ENCODE data around the gene TCAP. TPM values are rescaled to one million over a fixed set of nuclear protein-coding genes. Genes with fewer than 3 reads are reported as not detected.

TCAP gene
- total and polyA plus RNA-seq, 10 of the 15 experiments (the other 5 are each of a cell fraction or from before 2014, with no cell fraction given), result 0.17 to 1.0 (median 0.36) TPM; not detected in 3

GRCh38 chr17:39629494-39629880 is 35.7 kb upstream of the TCAP start (continued):
- no peak for TF ChIP-seq POLR2AphosphoS2 (IDR thresholded peaks at IDR 0.05; ENCODE audit: low read depth, low read length)

GRCh38 chr17:39629898-39630297 is 35.3 kb upstream of the TCAP start:
- POLR2A ChIA-PET, result no interaction called here
- RAD21 ChIA-PET (ENCODE audit: unreplicated experiment), result no interaction called here
- no peaks in the 10 kb centered on the region for H3K4me1 ChIP-seq (ENCODE audit: control insufficient read depth, insufficient read depth, low read length)
- DNase-seq (ENCODE audit: low read depth, low spot score), result no peak
- no peak for FAIRE-seq
- no peak overlapping the region for H3K4me2 ChIP-seq (ENCODE audit: control insufficient read depth, insufficient read depth)
- in situ Hi-C loops (cut with MboI), result no loop called here
- no TSS peak for BruUV-seq (replicated peaks)
- intact Hi-C loops (cut with micrococcal nuclease; ENCODE audit: unreplicated experiment), result no loop called here
- 59% methylated on average over 12 of the region's 12 CpGs for WGBS (ENCODE audit: insufficient coverage, insufficient replicate concordance, low lambda C conversion rate, missing lambda C conversion rate)
- H3K27me3 ChIP-seq (replicated peaks in 1 of 2; ENCODE audit: control insufficient read depth in 2 of 2, insufficient read depth in 2 of 2, low read length in 1 of 2), result peaks cover 7 to 8% of the 10 kb centered on the region in 2 experiments
- H3K9me3 ChIP-seq (replicated peaks; ENCODE audit: control insufficient read depth, insufficient read depth, low read length), result no peaks in the 10 kb centered on the region
- no peak overlapping the region for H3K9ac ChIP-seq (ENCODE audit: control insufficient read depth, insufficient read depth, low read length)
- no peak overlapping the region for H2AFZ ChIP-seq (ENCODE audit: control insufficient read depth, low read depth, low read length)
- no peak for ATAC-seq
- no peaks in the 10 kb centered on the region for H4K20me1 ChIP-seq (ENCODE audit: control insufficient read depth, insufficient read depth)
- H3K36me3 ChIP-seq (ENCODE audit: control insufficient read depth in 2 of 2, insufficient read depth in 2 of 2, low read length in 1 of 2), result no peaks in the 10 kb centered on the region
- no peak overlapping the region for H3K27ac ChIP-seq (ENCODE audit: control insufficient read depth, insufficient read depth)
- TF ChIP-seq HDAC2 (IDR thresholded peaks at IDR 0.05), result no peak
- no peak for TF ChIP-seq NR2C1 (IDR thresholded peaks at IDR 0.05)
- no peak for TF ChIP-seq YBX1 (IDR thresholded peaks at IDR 0.05)
- TF ChIP-seq, protein P1, sequence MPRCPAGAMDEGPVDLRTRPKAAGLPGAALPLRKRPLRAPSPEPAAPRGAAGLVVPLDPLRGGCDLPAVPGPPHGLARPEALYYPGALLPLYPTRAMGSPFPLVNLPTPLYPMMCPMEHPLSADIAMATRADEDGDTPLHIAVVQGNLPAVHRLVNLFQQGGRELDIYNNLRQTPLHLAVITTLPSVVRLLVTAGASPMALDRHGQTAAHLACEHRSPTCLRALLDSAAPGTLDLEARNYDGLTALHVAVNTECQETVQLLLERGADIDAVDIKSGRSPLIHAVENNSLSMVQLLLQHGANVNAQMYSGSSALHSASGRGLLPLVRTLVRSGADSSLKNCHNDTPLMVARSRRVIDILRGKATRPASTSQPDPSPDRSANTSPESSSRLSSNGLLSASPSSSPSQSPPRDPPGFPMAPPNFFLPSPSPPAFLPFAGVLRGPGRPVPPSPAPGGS (IDR thresholded peaks at IDR 0.05; ENCODE audit: borderline replicate concordance, insufficient read depth, low read depth, low read length, poor library complexity, severe bottlenecking), result no peak
- TF ChIP-seq POLR2AphosphoS5 (IDR thresholded peaks at IDR 0.05; ENCODE audit: low read length), result no peak
- no peak for TF ChIP-seq SREBF2 (IDR thresholded peaks at IDR 0.05; ENCODE audit: low read length)
- TF ChIP-seq, protein P2, sequence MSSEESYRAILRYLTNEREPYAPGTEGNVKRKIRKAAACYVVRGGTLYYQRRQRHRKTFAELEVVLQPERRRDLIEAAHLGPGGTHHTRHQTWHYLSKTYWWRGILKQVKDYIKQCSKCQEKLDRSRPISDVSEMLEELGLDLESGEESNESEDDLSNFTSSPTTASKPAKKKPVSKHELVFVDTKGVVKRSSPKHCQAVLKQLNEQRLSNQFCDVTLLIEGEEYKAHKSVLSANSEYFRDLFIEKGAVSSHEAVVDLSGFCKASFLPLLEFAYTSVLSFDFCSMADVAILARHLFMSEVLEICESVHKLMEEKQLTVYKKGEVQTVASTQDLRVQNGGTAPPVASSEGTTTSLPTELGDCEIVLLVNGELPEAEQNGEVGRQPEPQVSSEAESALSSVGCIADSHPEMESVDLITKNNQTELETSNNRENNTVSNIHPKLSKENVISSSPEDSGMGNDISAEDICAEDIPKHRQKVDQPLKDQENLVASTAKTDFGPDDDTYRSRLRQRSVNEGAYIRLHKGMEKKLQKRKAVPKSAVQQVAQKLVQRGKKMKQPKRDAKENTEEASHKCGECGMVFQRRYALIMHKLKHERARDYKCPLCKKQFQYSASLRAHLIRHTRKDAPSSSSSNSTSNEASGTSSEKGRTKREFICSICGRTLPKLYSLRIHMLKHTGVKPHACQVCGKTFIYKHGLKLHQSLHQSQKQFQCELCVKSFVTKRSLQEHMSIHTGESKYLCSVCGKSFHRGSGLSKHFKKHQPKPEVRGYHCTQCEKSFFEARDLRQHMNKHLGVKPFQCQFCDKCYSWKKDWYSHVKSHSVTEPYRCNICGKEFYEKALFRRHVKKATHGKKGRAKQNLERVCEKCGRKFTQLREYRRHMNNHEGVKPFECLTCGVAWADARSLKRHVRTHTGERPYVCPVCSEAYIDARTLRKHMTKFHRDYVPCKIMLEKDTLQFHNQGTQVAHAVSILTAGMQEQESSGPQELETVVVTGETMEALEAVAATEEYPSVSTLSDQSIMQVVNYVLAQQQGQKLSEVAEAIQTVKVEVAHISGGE (CRISPR knock-in tag; IDR thresholded peaks at IDR 0.05), result no peak
- TF ChIP-seq POU2F2 (IDR thresholded peaks at IDR 0.05; ENCODE audit: borderline replicate concordance, low read depth, low read length), result no peak
- no peak for TF ChIP-seq RBBP5 (conservative IDR thresholded peaks at IDR 0.05)
- no peak for TF ChIP-seq CBFB (IDR thresholded peaks at IDR 0.05; ENCODE audit: low read depth)
- no peak for TF ChIP-seq ZNF24 (IDR thresholded peaks at IDR 0.05)
- TF ChIP-seq SMAD5 (IDR thresholded peaks at IDR 0.05; ENCODE audit: low read depth), result no peak
- TF ChIP-seq TCF12 (IDR thresholded peaks at IDR 0.05; ENCODE audit: low read depth, low read length), result no peak
- no peak for TF ChIP-seq PAX5 (IDR thresholded peaks at IDR 0.05; ENCODE audit: borderline replicate concordance, low read depth, low read length)
- no peak for TF ChIP-seq EP300 (IDR thresholded peaks at IDR 0.05; ENCODE audit: borderline replicate concordance in 1 of 2, control insufficient read depth in 1 of 2, low read depth in 2 of 2, low read length in 2 of 2)
- TF ChIP-seq BACH1 (IDR thresholded peaks at IDR 0.05; ENCODE audit: borderline replicate concordance), result no peak
- no peak for TF ChIP-seq PML (IDR thresholded peaks at IDR 0.05; ENCODE audit: low read length)
- TF ChIP-seq MXI1 (IDR thresholded peaks at IDR 0.05; ENCODE audit: low read depth, low read length), result no peak
- H3K4me3 ChIP-seq, result no peak overlapping the region
- SMC1A ChIA-PET (ENCODE audit: uncharacterized antibody, unreplicated experiment), result no interaction called here
- CTCF ChIA-PET, result interaction anchor here (1.3 to 15.5 kb wide), 5 partner anchors 8 to 216 kb away, joined by 3 to 225 read pairs (median 4); no protein-coding TSS in a partner anchor
- H3K79me2 ChIP-seq (ENCODE audit: control insufficient read depth, insufficient read depth, low read length), result no peaks in the 10 kb centered on the region
